K562 (cell line): ENCODE results near the gene FTSJ3.

ENCODE experiments used
- CTCF ChIP-seq, 3 experiments: IDR thresholded peaks in 2 of 3; conservative IDR thresholded peaks in 1 of 3; 2 replicates each; pipeline ENCODE4 v1.5.1; 2011 to 2012; ENCODE audit warnings: low read length in 3 of 3, mild to moderate bottlenecking in 3 of 3, control low read depth in 2 of 3, improper control_type of control experiment in 1 of 3, inconsistent platforms in 1 of 3, low read depth in 1 of 3, mixed read lengths in 1 of 3, moderate library complexity in 1 of 3; ENCODE audit not compliant: insufficient read depth in 2 of 3
- DACH1 ChIP-seq: fragments of 450-650 bp; IDR thresholded peaks from 2 replicates; pipeline ENCODE4 v1.6.1; 2018; ENCODE audit not compliant: partially characterized antibody
- DPF2 ChIP-seq: fragments of 450-650 bp; IDR thresholded peaks from 2 replicates; pipeline ENCODE4 v1.6.1; 2016
- FOXM1 ChIP-seq, 2 experiments: fragments of 450-650 bp in 1 of 2; sonication (generic) in 1 of 2; formaldehyde crosslinking in 1 of 2; IDR thresholded peaks; 2 replicates each; pipeline versions ENCODE4 v1.6.1 to v1.9.0; 2017 to 2022; ENCODE audit warnings: low read depth in 2 of 2, mild to moderate bottlenecking in 2 of 2, missing genetic modification reagents in 1 of 2, moderate library complexity in 1 of 2
- HSF4 ChIP-seq: fragments of 250-450 bp; sonication (Bioruptor Pico); IDR thresholded peaks from 2 replicates; pipeline ENCODE4 v2.1.2; 2022; ENCODE audit warnings: mild to moderate bottlenecking, moderate library complexity, borderline replicate concordance
- SETDB1 ChIP-seq: IDR thresholded peaks from one replicate; pipeline ENCODE4 v1.6.1; 2012; ENCODE audit warnings: low read length, control low read depth, inconsistent platforms
- XRCC4 ChIP-seq: IDR thresholded peaks from one replicate; pipeline ENCODE4 v1.6.1; 2011; ENCODE audit not compliant: insufficient read depth, insufficient read length; ENCODE audit errors: extremely low read depth

- no peak for TF ChIP-seq XRCC4
- no peak for TF ChIP-seq CTCF (IDR thresholded peaks at IDR 0.05 in 2 of 3, conservative IDR thresholded peaks at IDR 0.05 in 1 of 3; ENCODE audit: insufficient read depth in 2 of 3, low read depth in 1 of 3, low read length in 3 of 3)
- TF ChIP-seq FOXM1 (IDR thresholded peaks at IDR 0.05; ENCODE audit: low read depth) = no peak
- no peak for TF ChIP-seq FOXM1 (CRISPR knock-in tag; IDR thresholded peaks at IDR 0.05; ENCODE audit: low read depth)
- TF ChIP-seq DACH1 = no peak
- TF ChIP-seq HSF4 (CRISPR knock-in tag) = no peak
- no peak for TF ChIP-seq SETDB1
- TF ChIP-seq DPF2 = no peak
Observed at GRCh38 chr17:63819131-63819530, 8.3 kb downstream of the FTSJ3 start.
